GM12878 (cell line): ENCODE results near the gene SNAP23. TPM values are rescaled to one million over a fixed set of nuclear protein-coding genes. Genes with fewer than 3 reads are reported as not detected.

Experiments used
- ATAC-seq: fragments of 200-7000 bp; cut with Tn5 transposase; 3 replicates; pipeline ENCODE4 v1.9.1; 2020; ENCODE audit warnings: mild to moderate bottlenecking, moderate library complexity
- BruUV-seq: library from RNA; stranded (reverse); fragments of 400-500 nt; replicated peaks from 2 replicates; lab custom pipeline; 2021; lab: Mats Ljungman, UMichigan
- CTCF ChIA-PET: fragments of 300-600 bp; sonication (Branson Sonifier 250); formaldehyde crosslinking; extraction: SDS; loops from one replicate; lab custom pipeline; 2021; ENCODE audit warnings: inconsistent platforms; lab: Yijun Ruan, JAX
- POLR2A ChIA-PET: fragments of 350-600 bp; formaldehyde crosslinking; extraction: SDS; loops from one replicate; lab custom pipeline; 2021; ENCODE audit warnings: inconsistent platforms; lab: Charles Lee
- RAD21 ChIA-PET: fragments of 300-600 bp; sonication (Branson Sonifier 250); formaldehyde crosslinking; loops from one replicate; lab custom pipeline; 2023; ENCODE audit warnings: antibody characterized with exemption; ENCODE audit not compliant: unreplicated experiment; lab: Charles Lee
- SMC1A ChIA-PET: fragments of 300-600 bp; sonication (Branson Sonifier 250); formaldehyde crosslinking; loops from one replicate; lab custom pipeline; 2023; ENCODE audit not compliant: unreplicated experiment, uncharacterized antibody; lab: Charles Lee
- DNase-seq: peaks from one replicate; pipeline ENCODE4 v3.0.0-alpha.2; 2011; ENCODE audit warnings: low read depth, low spot score
- FAIRE-seq: peaks from 3 replicates; lab custom pipeline; 2011; peaks lifted over from hg19 to GRCh38; lab: Jason Lieb, UNC
- H2AFZ ChIP-seq: 2 replicates; pipeline ENCODE4 v1.6.0; 2011; ENCODE audit warnings: low read depth, low read length, control low read depth; ENCODE audit not compliant: control insufficient read depth
- H3K27ac ChIP-seq: 2 replicates; pipeline ENCODE4 v1.5.1; 2011; ENCODE audit warnings: control low read depth; ENCODE audit not compliant: control insufficient read depth, insufficient read depth
- H3K27me3 ChIP-seq, 2 experiments: replicated peaks in 1 of 2; 2 replicates each; pipeline versions ENCODE4 v1.6.0 to v1.6.1; 2011; ENCODE audit warnings: low read length in 1 of 2; ENCODE audit not compliant: control insufficient read depth in 2 of 2, insufficient read depth in 2 of 2
- H3K36me3 ChIP-seq, 2 experiments: 2 replicates each; pipeline ENCODE4 v1.5.1; 2011; ENCODE audit warnings: low read length in 1 of 2; ENCODE audit not compliant: control insufficient read depth in 2 of 2, insufficient read depth in 2 of 2
- H3K4me1 ChIP-seq: 2 replicates; pipeline ENCODE4 v1.6.1; 2011; ENCODE audit warnings: mild to moderate bottlenecking, low read length, moderate library complexity, mixed read lengths; ENCODE audit not compliant: control insufficient read depth, insufficient read depth
- H3K4me2 ChIP-seq: 2 replicates; pipeline ENCODE4 v1.6.0; 2011; ENCODE audit warnings: control low read depth; ENCODE audit not compliant: control insufficient read depth, insufficient read depth
- H3K4me3 ChIP-seq: fragments of 200-600 bp; sonication (generic); 2 replicates; pipeline ENCODE4 v1.5.1; 2016
- H3K79me2 ChIP-seq: 2 replicates; pipeline ENCODE4 v1.6.0; 2011; ENCODE audit warnings: low read length; ENCODE audit not compliant: control insufficient read depth, insufficient read depth
- H3K9ac ChIP-seq: 2 replicates; pipeline ENCODE4 v1.8.0; 2011; ENCODE audit warnings: low read length, control low read depth, mixed read lengths; ENCODE audit not compliant: control insufficient read depth, insufficient read depth
- H3K9me3 ChIP-seq: replicated peaks from 3 replicates; pipeline ENCODE4 v1.5.1; 2011; ENCODE audit warnings: mild to moderate bottlenecking, low read length; ENCODE audit not compliant: control insufficient read depth, insufficient read depth
- H4K20me1 ChIP-seq: 2 replicates; pipeline ENCODE4 v1.6.0; 2011; ENCODE audit not compliant: control insufficient read depth, insufficient read depth
- ATF7 ChIP-seq: fragments of 450-650 bp; IDR thresholded peaks from 2 replicates; pipeline ENCODE4 v1.6.1; 2016; ENCODE audit warnings: low read depth, mild to moderate bottlenecking
- CBX5 ChIP-seq: sonication (generic); IDR thresholded peaks from 2 replicates; pipeline ENCODE4 v1.6.1; 2016; ENCODE audit warnings: low read depth, moderate library complexity, mild to moderate bottlenecking, inconsistent platforms
- EP300 ChIP-seq, 2 experiments: fragments of 150-350 bp in 1 of 2; IDR thresholded peaks; 2 replicates each; pipeline ENCODE4 v1.6.1; 2011 to 2012; ENCODE audit warnings: low read depth in 2 of 2, low read length in 2 of 2, borderline replicate concordance in 1 of 2, improper control_type of control experiment in 1 of 2, inconsistent platforms in 1 of 2; ENCODE audit not compliant: control insufficient read depth in 1 of 2
- KLF5 ChIP-seq: fragments of 450-650 bp; IDR thresholded peaks from 2 replicates; pipeline ENCODE4 v1.6.1; 2014; ENCODE audit warnings: mild to moderate bottlenecking; ENCODE audit not compliant: partially characterized antibody
- MEF2A ChIP-seq: IDR thresholded peaks from 2 replicates; pipeline ENCODE4 v1.6.1; 2011; ENCODE audit warnings: low read depth, mild to moderate bottlenecking, low read length, moderate library complexity; ENCODE audit not compliant: insufficient read depth
- MEF2B ChIP-seq: fragments of 450-650 bp; IDR thresholded peaks from 2 replicates; pipeline ENCODE4 v1.6.1; 2018; ENCODE audit warnings: mild to moderate bottlenecking, moderate library complexity; ENCODE audit not compliant: partially characterized antibody, poor library complexity, severe bottlenecking
- MTA2 ChIP-seq: fragments of 450-650 bp; IDR thresholded peaks from 2 replicates; pipeline ENCODE4 v1.6.1; 2016; ENCODE audit warnings: low read depth, mild to moderate bottlenecking, moderate library complexity
- SPI1 ChIP-seq: IDR thresholded peaks from 2 replicates; pipeline ENCODE4 v1.6.1; 2011; ENCODE audit warnings: low read depth, mild to moderate bottlenecking, low read length, moderate library complexity, borderline replicate concordance; ENCODE audit not compliant: insufficient read depth
- SREBF1 ChIP-seq: IDR thresholded peaks from 2 replicates; pipeline ENCODE4 v1.6.1; 2012; ENCODE audit warnings: mild to moderate bottlenecking, low read length
- WGBS: methylation state at CpG from one replicate; pipeline ENCODE4 v1.1.6; 2016; ENCODE audit warnings: low lambda C conversion rate; ENCODE audit not compliant: insufficient replicate concordance, insufficient coverage; ENCODE audit errors: missing lambda C conversion rate; 5-methylcytosine and 5-hydroxymethylcytosine counted together
- in situ Hi-C: fragments of 300-500 bp; cut with MboI; formaldehyde crosslinking; loops from 9 replicates; pipeline ENCODE4 v1.14.3; 2018; ENCODE audit warnings: mixed read lengths
- intact Hi-C: fragments of 100-400 bp; cut with micrococcal nuclease; formaldehyde crosslinking; loops from one replicate; pipeline ENCODE4 v1.14.2; 2022; ENCODE audit not compliant: unreplicated experiment
- polyA plus RNA-seq, 11 experiments: library from polyadenylated mRNA; depleted of rRNA in 4 of 11; unstranded in 6 of 11; stranded (reverse) in 5 of 11; fragments of >200 nt; fragmentation: Nextera tagmentation in 4 of 11; fragmentation: Illumina TruSeq in 1 of 11; extraction: Ambion mirVana in 4 of 11; extraction: Trizol in 1 of 11; gene quantifications; 1 replicate in 1 of 11; 2 replicates in 10 of 11; pipeline versions ENCODE4 v1.2.1 to v1.2.3, GENCODE V29; 2011 to 2016; ENCODE audit warnings: inconsistent platforms in 2 of 11, missing spikeins in 2 of 11, low read depth in 1 of 11
- total RNA-seq, 4 experiments: library from RNA; depleted of rRNA in 3 of 4; stranded (reverse); fragments of >200 nt in 3 of 4; fragmentation: Illumina TruSeq in 1 of 4; extraction: Trizol in 1 of 4; gene quantifications; 2 replicates each; pipeline versions ENCODE4 v1.2.1 to v1.2.3, GENCODE V29; 2013 to 2021
- TF ChIP-seq, protein P1 (sequence below): fragments of 450-650 bp; IDR thresholded peaks from 2 replicates; pipeline ENCODE4 v1.6.1; 2016; ENCODE audit warnings: mild to moderate bottlenecking
- TF ChIP-seq, protein P2 (sequence below): IDR thresholded peaks from 2 replicates; pipeline ENCODE4 v1.6.1; 2012; ENCODE audit warnings: low read depth, low read length, improper control_type of control experiment

SNAP23 gene
- total and polyA plus RNA-seq, 10 of the 15 experiments (the other 5 are each of a cell fraction or from before 2014, with no cell fraction given) = 51.9 to 127 (median 74.6) TPM

DNA sequence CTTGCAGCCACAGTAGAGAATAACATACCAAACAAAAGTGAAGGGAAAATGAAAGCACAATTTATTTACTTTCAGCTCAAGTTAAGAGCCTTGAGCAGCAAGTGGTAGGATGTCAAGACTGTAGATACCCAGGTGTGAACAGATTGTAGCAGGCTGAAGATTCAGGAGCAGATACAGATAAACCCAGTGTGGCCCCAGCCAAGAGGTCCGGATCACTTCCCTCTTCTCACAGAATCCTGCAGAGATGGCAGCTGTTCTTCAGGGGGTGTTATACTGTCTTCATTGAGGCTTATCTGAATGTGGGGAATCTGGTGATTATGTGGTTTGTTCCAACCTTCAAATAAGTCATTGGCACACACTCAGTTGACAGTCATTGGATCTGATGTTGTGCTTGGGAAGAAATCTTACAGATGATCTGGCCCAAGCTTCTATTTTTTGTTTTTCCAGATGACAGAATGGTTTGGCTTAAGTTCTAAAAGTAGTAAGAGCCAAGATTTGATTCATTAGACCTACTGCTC lies 82.1 kb downstream of the SNAP23 start:
- Histone ChIP-seq H2AFZ (no peak overlapping the region), H4K20me1 (no peaks in the 10 kb centered on the region), H3K27me3 (no peaks in the 10 kb centered on the region), H3K4me2 (peak overlapping the region; percentile 66), H3K27ac (no peak overlapping the region), H3K4me3 (peak overlapping the region; percentile 30; the same call in 1 of the 2 replicates), H3K4me1 (peaks cover 24% of the 10 kb centered on the region), H3K9ac (no peak overlapping the region), H3K79me2 (peaks cover 24% of the 10 kb centered on the region), H3K9me3 (peaks cover 4% of the 10 kb centered on the region; the same call in 2 of the 3 replicates), H3K36me3 (no peaks in the 10 kb centered on the region)
- in situ Hi-C loops (no loop called here), intact Hi-C loops (loop anchor here (5.0 kb wide), 1 partner anchor 75 kb away; no protein-coding TSS in a partner anchor)
- BruUV-seq = no TSS peak
- no peak for DNase-seq
- 47% methylated on average over 1 of the region's 1 CpG for WGBS
- no peak for FAIRE-seq
- TF ChIP-seq SPI1 (peak; percentile 63; the same call in 1 of the 2 replicates), MEF2A (no peak)
- SMC1A ChIA-PET = interaction anchor here (1.2 to 7.6 kb wide), 7 partner anchors 10 to 70 kb away, joined by 3 to 53 read pairs (median 3); no protein-coding TSS in a partner anchor
- POLR2A ChIA-PET = interaction anchor here (0.7 to 4.6 kb wide), 4 partner anchors 8 to 67 kb away, joined by 4 to 38 read pairs (median 7); no protein-coding TSS in a partner anchor
- no peak for ATAC-seq
- CTCF ChIA-PET = interaction anchor here (0.7 to 0.9 kb wide), 2 partner anchors 11 to 28 kb away, joined by 3 read pairs; no protein-coding TSS in a partner anchor
- RAD21 ChIA-PET = interaction anchor here (1.1 to 1.2 kb wide), 3 partner anchors 11 to 340 kb away, joined by 3 to 4 read pairs (median 3); no protein-coding TSS in a partner anchor

DNA sequence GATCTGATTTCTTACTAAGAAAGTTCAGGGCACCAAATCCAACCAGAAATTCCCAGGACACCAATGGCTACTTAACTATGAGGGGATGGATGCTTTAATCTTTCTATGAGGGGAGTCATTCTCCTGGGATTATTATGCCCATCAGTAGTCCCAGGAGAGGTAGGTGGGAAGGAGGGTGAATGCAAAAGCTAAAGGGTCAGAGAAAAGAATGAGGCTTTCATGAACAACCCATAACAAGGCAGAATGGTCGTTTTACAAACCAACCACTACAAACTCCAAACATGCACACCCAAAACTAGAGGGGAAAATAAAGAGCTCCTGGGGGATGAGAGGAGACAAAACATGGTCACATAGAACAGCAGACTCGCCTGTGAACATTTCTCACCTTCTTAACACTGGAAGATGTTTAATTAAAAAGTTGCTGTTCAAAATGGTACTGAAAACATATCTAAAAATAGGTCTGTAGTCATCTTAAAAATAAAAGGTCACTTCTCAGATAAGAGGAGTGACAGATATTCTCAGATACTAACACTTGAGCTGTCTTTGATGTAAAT lies 83.6 kb downstream of the SNAP23 start:
- Histone ChIP-seq H3K4me1 (peaks cover 24% of the 10 kb centered on the region), H3K36me3 (no peaks in the 10 kb centered on the region), H3K4me3 (no peak overlapping the region; the same call in 1 of the 2 replicates), H3K9ac (no peak overlapping the region), H3K9me3 (peaks cover 4% of the 10 kb centered on the region; the same call in 2 of the 3 replicates), H3K27ac (no peak overlapping the region), H4K20me1 (no peaks in the 10 kb centered on the region), H2AFZ (no peak overlapping the region)
- 43% methylated on average over 2 of the region's 2 CpGs for WGBS
- POLR2A ChIA-PET = interaction anchor here (1.3 to 4.6 kb wide), 2 partner anchors 28 kb away, joined by 4 to 38 read pairs; no protein-coding TSS in a partner anchor
- CTCF ChIA-PET = interaction anchor here (1.0 to 1.5 kb wide), 2 partner anchors 13 to 73 kb away, joined by 3 to 4 read pairs; no protein-coding TSS in a partner anchor
- FAIRE-seq = no peak
- TF ChIP-seq EP300 (IDR thresholded peaks at IDR 0.05; ENCODE audit: borderline replicate concordance in 1 of 2, control insufficient read depth in 1 of 2, low read depth in 2 of 2, low read length in 2 of 2) = no peak
- peak; percentile 56; the same call in 1 of the 2 replicates for TF ChIP-seq MEF2A
- TF ChIP-seq SREBF1 = no peak
- 0 out of 2 replicates have a peak, but pooled peaks have one; percentile 21 for TF ChIP-seq ATF7
- TF ChIP-seq CBX5 = peak; percentile 97
- TF ChIP-seq MTA2 = peak; percentile 20; the same call in 1 of the 2 replicates
- TF ChIP-seq, protein P1, sequence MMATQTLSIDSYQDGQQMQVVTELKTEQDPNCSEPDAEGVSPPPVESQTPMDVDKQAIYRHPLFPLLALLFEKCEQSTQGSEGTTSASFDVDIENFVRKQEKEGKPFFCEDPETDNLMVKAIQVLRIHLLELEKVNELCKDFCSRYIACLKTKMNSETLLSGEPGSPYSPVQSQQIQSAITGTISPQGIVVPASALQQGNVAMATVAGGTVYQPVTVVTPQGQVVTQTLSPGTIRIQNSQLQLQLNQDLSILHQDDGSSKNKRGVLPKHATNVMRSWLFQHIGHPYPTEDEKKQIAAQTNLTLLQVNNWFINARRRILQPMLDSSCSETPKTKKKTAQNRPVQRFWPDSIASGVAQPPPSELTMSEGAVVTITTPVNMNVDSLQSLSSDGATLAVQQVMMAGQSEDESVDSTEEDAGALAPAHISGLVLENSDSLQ = peak; percentile 41; the same call in 1 of the 2 replicates
- TF ChIP-seq, protein P2, sequence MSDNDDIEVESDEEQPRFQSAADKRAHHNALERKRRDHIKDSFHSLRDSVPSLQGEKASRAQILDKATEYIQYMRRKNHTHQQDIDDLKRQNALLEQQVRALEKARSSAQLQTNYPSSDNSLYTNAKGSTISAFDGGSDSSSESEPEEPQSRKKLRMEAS = no peak
- TF ChIP-seq MEF2B = peak; percentile 30
- peak; percentile 53 for TF ChIP-seq KLF5
- TF ChIP-seq, all 136 proteins: peak for 7
- BruUV-seq = no TSS peak
- peak overlapping the region; percentile 30; the same call in 1 of the 2 replicates for H3K4me2 ChIP-seq
- in situ Hi-C loops = no loop called here
- no peaks in the 10 kb centered on the region for H3K27me3 ChIP-seq
- DNase-seq (no peak), ATAC-seq (no peak)
- intact Hi-C loops = loop anchor here (5.0 kb wide), 1 partner anchor 73 kb away; no protein-coding TSS in a partner anchor
- SMC1A ChIA-PET = interaction anchor here (1.1 to 7.6 kb wide), 4 partner anchors 28 to 77 kb away, joined by 3 to 53 read pairs (median 6); no protein-coding TSS in a partner anchor
- RAD21 ChIA-PET = interaction anchor here (1.9 kb wide), 1 partner anchor 26 kb away, joined by 8 read pairs; no protein-coding TSS in a partner anchor
- H3K79me2 ChIP-seq = peaks cover 24% of the 10 kb centered on the region
